ENCODE measurements around the gene ARHGAP22. TPM values are rescaled to one million over a fixed set of nuclear protein-coding genes. Genes with fewer than 3 reads are reported as not detected.

Gene ARHGAP22
- total and polyA plus RNA-seq, 2 donors (not counting 1 experiment from before 2014, with no cell fraction given), result 10.4 to 75.5 TPM

DNA sequence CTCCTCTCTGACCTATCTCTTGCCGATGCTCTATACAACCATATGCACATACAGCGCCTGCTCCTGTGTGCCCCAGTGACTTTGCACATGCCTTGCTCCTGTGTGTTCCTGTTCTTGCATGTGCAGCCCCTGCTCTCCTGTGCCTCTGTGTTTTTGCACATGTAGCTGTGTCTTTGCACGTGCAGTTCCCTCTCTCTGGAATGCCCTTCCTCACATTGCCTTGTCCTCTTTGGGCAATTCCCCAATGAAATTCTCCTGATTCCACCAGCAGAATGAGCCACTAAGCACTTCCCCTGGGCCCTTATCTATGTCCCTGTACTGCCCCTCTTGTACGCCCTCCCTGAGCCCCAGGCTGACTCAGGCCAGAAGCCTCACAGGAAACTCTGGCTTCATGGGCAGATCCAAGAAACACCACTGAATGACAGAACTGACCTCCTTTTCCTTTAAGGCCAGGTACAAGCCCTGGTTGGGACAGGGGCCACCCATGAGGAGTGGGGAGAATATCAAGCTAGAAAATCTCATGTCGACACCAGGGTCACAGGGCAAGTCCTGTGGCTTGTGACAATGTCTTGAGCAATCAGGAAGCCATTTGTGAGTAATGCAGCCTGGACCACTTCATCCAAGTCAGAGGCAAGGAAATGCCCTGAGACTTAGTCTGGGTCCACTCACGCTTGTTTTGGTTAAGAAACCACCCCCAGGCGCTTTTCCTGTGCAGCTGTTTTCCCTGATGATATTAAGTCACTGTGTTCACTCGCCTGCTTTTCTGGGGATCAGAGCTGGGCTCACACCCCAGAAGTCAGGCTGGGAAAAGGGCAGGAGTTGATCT lies 1.9 kb upstream of the ARHGAP22 start:
- peak; percentile 94 to 97 for DNase-seq (ENCODE audit: low read depth in 2 of 2)
- H2AFZ ChIP-seq (ENCODE audit: low read length), result no peak overlapping the region
- H4K20me1 ChIP-seq (ENCODE audit: control insufficient read depth, extremely low read depth, insufficient read depth, low read length), result no peaks in the 10 kb centered on the region
- no peaks in the 10 kb centered on the region for H3K27me3 ChIP-seq (ENCODE audit: control insufficient read depth, insufficient read depth, low read length)
- no peak overlapping the region for H3K4me3 ChIP-seq (replicated peaks in 1 of 4; ENCODE audit: control extremely low read depth in 1 of 4, insufficient read depth in 1 of 4, low read depth in 3 of 4, low read length in 4 of 4)
- no peak overlapping the region for H3K9ac ChIP-seq (ENCODE audit: insufficient read depth, low read length)
- no peaks in the 10 kb centered on the region for H3K9me3 ChIP-seq (ENCODE audit: control insufficient read depth, insufficient read depth, low read depth, low read length)
- H3K79me2 ChIP-seq (ENCODE audit: control insufficient read depth, insufficient read depth, low read length), result peaks cover 38% of the 10 kb centered on the region
- H3K4me2 ChIP-seq (ENCODE audit: extremely low read depth, insufficient read depth, low read length), result peak overlapping the region; percentile 39
- peaks cover 1% of the 10 kb centered on the region for H3K36me3 ChIP-seq (ENCODE audit: control insufficient read depth, insufficient read depth, low read length)
- no peak for TF ChIP-seq CTCF (conservative IDR thresholded peaks at IDR 0.05 in 1 of 2, IDR thresholded peaks at IDR 0.05 in 1 of 2; ENCODE audit: low read depth in 1 of 2, low read length in 2 of 2)
- peak overlapping the region; percentile 78 for H3K27ac ChIP-seq (ENCODE audit: insufficient read depth, low read length)
- H3K4me1 ChIP-seq (ENCODE audit: control insufficient read depth, extremely low read depth, insufficient read depth, low read length), result peaks cover 35% of the 10 kb centered on the region

DNA sequence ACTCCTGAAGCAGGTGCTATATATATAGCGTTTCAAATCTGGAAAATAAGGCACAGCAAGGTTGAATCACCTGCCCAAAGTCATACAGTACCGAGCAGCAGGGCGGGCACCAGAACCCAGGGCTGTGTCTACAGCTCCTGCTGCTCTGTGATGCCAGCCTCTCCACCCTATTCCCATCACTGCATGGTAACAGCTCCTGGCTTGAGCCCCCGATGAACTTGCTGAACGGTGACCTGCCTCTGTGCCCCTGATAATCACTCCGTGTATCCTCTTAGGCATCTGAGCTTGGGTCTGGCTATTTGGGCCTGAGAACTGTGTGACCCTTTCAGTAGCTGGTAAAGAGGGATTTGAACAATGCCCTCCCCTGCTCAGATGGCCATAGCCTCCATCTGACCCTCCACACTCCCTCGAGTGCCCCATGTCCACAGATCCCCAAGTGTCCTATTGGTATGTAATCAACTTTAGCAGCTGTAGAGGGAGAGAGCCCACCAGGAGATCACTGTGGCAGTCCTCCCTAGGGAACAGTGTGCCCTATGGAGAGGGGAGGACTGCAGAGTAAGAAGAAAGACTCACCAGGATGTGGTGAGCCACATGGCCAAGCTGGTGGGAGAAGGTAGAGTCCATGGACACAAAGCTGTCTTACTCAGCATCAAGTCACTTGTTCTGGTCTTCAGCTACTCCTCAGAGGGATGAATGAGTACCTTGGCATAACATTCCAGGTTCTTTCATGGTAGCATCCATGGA lies 1.1 kb upstream of the ARHGAP22 start:
- Histone ChIP-seq H3K9ac (ENCODE audit: insufficient read depth, low read length) (no peak overlapping the region), H3K79me2 (ENCODE audit: control insufficient read depth, insufficient read depth, low read length) (peaks cover 46% of the 10 kb centered on the region), H3K36me3 (ENCODE audit: control insufficient read depth, insufficient read depth, low read length) (peaks cover 4% of the 10 kb centered on the region), H3K27me3 (ENCODE audit: control insufficient read depth, insufficient read depth, low read length) (no peaks in the 10 kb centered on the region), H3K4me1 (ENCODE audit: control insufficient read depth, extremely low read depth, insufficient read depth, low read length) (peaks cover 38% of the 10 kb centered on the region), H3K27ac (ENCODE audit: insufficient read depth, low read length) (peak overlapping the region; percentile 78), H3K9me3 (ENCODE audit: control insufficient read depth, insufficient read depth, low read depth, low read length) (no peaks in the 10 kb centered on the region), H3K4me3 (replicated peaks in 1 of 4; ENCODE audit: control extremely low read depth in 1 of 4, insufficient read depth in 1 of 4, low read depth in 3 of 4, low read length in 4 of 4) (peak overlapping the region in 3 of 4 experiments; percentile 84 to 91 (median 86)), H3K4me2 (ENCODE audit: extremely low read depth, insufficient read depth, low read length) (peak overlapping the region; percentile 90), H2AFZ (ENCODE audit: low read length) (no peak overlapping the region), H4K20me1 (ENCODE audit: control insufficient read depth, extremely low read depth, insufficient read depth, low read length) (no peaks in the 10 kb centered on the region)
- peak in 1 of 2 donors; percentile 68 for DNase-seq (ENCODE audit: low read depth in 2 of 2)
- TF ChIP-seq CTCF (conservative IDR thresholded peaks at IDR 0.05 in 1 of 2, IDR thresholded peaks at IDR 0.05 in 1 of 2; ENCODE audit: low read depth in 1 of 2, low read length in 2 of 2) (no peak), EZH2 (IDR thresholded peaks at IDR 0.05; ENCODE audit: low read length, missing control alignments) (no peak)
